Breast epithelium (tissue), 4 donors: Measurements from ENCODE around the gene STOM. TPM values are rescaled to one million over a fixed set of nuclear protein-coding genes. Genes with fewer than 3 reads are reported as not detected.

Source experiments
- DNase-seq, 2 donors: peaks; one replicate each; pipeline ENCODE4 v3.0.0-alpha.2; 2019; ENCODE audit warnings: low spot score in 2 of 2
- H3K27ac ChIP-seq, 2 donors: fragments of 200-600 bp; sonication (generic) in 1 of 2; one replicate each; pipeline ENCODE4 v1.5.1; 2016 to 2019; ENCODE audit warnings: mild to moderate bottlenecking in 1 of 2
- H3K27me3 ChIP-seq, 2 donors: fragments of 200-600 bp; sonication (generic) in 1 of 2; one replicate each; pipeline versions ENCODE4 v1.5.1 to v1.6.0; 2017 to 2019; ENCODE audit warnings: control low read depth in 1 of 2, mild to moderate bottlenecking in 1 of 2
- H3K36me3 ChIP-seq: fragments of 200-600 bp; one replicate; pipeline ENCODE4 v1.5.1; 2019
- H3K4me1 ChIP-seq, 2 donors: fragments of 200-600 bp; sonication (generic); one replicate each; pipeline ENCODE4 v1.5.1; 2016 to 2019; ENCODE audit warnings: control low read depth in 1 of 2
- H3K4me3 ChIP-seq, 3 donors: fragments of 200-600 bp; sonication (generic); 1 replicate in 2 of 3; 2 replicates in 1 of 3; pipeline ENCODE4 v1.5.1; 2016 to 2019; ENCODE audit warnings: mild to moderate bottlenecking in 3 of 3, moderate library complexity in 2 of 3
- H3K9me3 ChIP-seq, 2 donors: fragments of 200-600 bp; sonication (generic) in 1 of 2; one replicate each; pipeline ENCODE4 v1.5.1; 2016 to 2019; ENCODE audit warnings: control low read depth in 1 of 2
- CTCF ChIP-seq, 3 donors: fragments of 450-650 bp; IDR thresholded peaks; one replicate each; pipeline ENCODE4 v1.5.1; 2016 to 2017; ENCODE audit warnings: antibody characterized with exemption in 3 of 3, mild to moderate bottlenecking in 3 of 3, moderate library complexity in 3 of 3
- POLR2A ChIP-seq: fragments of 450-650 bp; IDR thresholded peaks from one replicate; pipeline ENCODE4 v1.6.1; 2016; ENCODE audit warnings: antibody characterized with exemption, mild to moderate bottlenecking, moderate library complexity
- POLR2AphosphoS5 ChIP-seq, 3 donors: sonication (generic); formaldehyde crosslinking; IDR thresholded peaks; one replicate each; pipeline ENCODE4 v1.6.1; 2017; ENCODE audit warnings: antibody characterized with exemption in 3 of 3
- intact Hi-C: fragments of 100-400 bp; cut with DNase I; formaldehyde crosslinking; loops from one replicate; pipeline ENCODE4 v1.15.1; 2023; ENCODE audit warnings: low total_unique reads
- total RNA-seq, 3 donors: library from RNA; depleted of rRNA; stranded (reverse); fragments of >200 nt; gene quantifications; one replicate each; pipeline ENCODE4 v1.1.0, GENCODE V29; 2016

Gene STOM
- total RNA-seq, 3 donors from 2014 or later: 263 to 444 (median 334) TPM

GRCh38 chr9:121322737-121323448, 47.2 kb downstream of the STOM start:
- Histone ChIP-seq H3K4me1 (peaks cover 14 to 21% of the 10 kb centered on the region in 2 donors), H3K4me3 (no peak overlapping the region), H3K27me3 (no peaks in the 10 kb centered on the region), H3K27ac (peak overlapping the region; percentile 95 to 96), H3K36me3 (peaks cover 8% of the 10 kb centered on the region), H3K9me3 (no peaks in the 10 kb centered on the region)
- intact Hi-C loops: loop anchor here (5.0 kb wide), 1 partner anchor 49 kb away; the partner anchor contains the start of gene STOM
- no peak for DNase-seq
- TF ChIP-seq CTCF (IDR thresholded peaks at IDR 0.05) (no peak), POLR2A (no peak), POLR2AphosphoS5 (IDR thresholded peaks at IDR 0.05) (no peak)

GRCh38 chr9:121322037-121322736, 47.9 kb downstream of the STOM start:
- Histone ChIP-seq H3K36me3 (peaks cover 9% of the 10 kb centered on the region), H3K9me3 (no peaks in the 10 kb centered on the region), H3K27me3 (no peaks in the 10 kb centered on the region), H3K4me1 (peaks cover 12 to 20% of the 10 kb centered on the region in 2 donors), H3K27ac (peak overlapping the region; percentile 79 to 95), H3K4me3 (no peak overlapping the region)
- intact Hi-C loops: loop anchor here (5.0 kb wide), 1 partner anchor 50 kb away; the partner anchor contains the start of gene STOM
- TF ChIP-seq POLR2AphosphoS5 (IDR thresholded peaks at IDR 0.05) (no peak), POLR2A (no peak), CTCF (IDR thresholded peaks at IDR 0.05) (no peak)
- no peak for DNase-seq

- Histone ChIP-seq H3K27me3 (no peaks in the 10 kb centered on the region), H3K9me3 (no peaks in the 10 kb centered on the region), H3K4me3 (no peak overlapping the region), H3K36me3 (peaks cover 9% of the 10 kb centered on the region), H3K4me1 (peaks cover 4 to 12% of the 10 kb centered on the region in 2 donors), H3K27ac (peak overlapping the region; percentile 88 to 95)
- DNase-seq: no peak
- TF ChIP-seq POLR2A (no peak), POLR2AphosphoS5 (IDR thresholded peaks at IDR 0.05) (no peak), CTCF (IDR thresholded peaks at IDR 0.05) (no peak)
- intact Hi-C loops: loop anchor here (5.0 kb wide), 1 partner anchor 51 kb away; the partner anchor contains the start of gene STOM
These were observed 49.0 kb downstream of the STOM start for GRCh38 chr9:121321016-121321503.

DNA sequence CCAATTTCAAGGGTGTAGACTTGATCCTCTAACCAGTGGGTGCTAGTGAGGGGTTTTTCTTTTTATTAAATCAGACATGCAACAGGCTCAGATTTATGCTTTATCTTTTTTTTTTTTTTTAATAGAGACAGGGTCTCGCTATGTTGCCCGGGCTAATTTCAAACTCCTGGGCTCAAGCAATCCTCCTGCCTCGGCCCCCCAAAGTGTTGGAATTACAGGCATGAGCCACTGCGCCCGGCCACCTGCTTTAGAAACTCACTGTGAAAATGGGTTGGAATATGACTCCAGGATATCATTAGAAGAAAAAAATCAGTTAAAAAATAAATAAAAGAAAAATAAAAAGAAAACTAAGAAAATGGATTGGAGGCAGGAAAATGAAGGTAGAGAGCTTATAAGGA, 50.7 kb downstream of the STOM start:
- no peak overlapping the region for H3K4me3 ChIP-seq
- H3K4me1 ChIP-seq: peaks cover 0 to 5% of the 10 kb centered on the region in 2 donors
- intact Hi-C loops: loop anchor here (10.0 kb wide), 1 partner anchor 105 kb away; no protein-coding TSS in a partner anchor
- H3K9me3 ChIP-seq: no peaks in the 10 kb centered on the region
- TF ChIP-seq POLR2AphosphoS5 (IDR thresholded peaks at IDR 0.05): no peak
- TF ChIP-seq CTCF (IDR thresholded peaks at IDR 0.05): no peak
- TF ChIP-seq POLR2A: no peak
- no peak for DNase-seq
- peaks cover 9% of the 10 kb centered on the region for H3K36me3 ChIP-seq
- H3K27ac ChIP-seq: peak overlapping the region; percentile 88 to 95
- no peaks in the 10 kb centered on the region for H3K27me3 ChIP-seq
